Measurements from ENCODE around the gene C1QTNF6.

DNA sequence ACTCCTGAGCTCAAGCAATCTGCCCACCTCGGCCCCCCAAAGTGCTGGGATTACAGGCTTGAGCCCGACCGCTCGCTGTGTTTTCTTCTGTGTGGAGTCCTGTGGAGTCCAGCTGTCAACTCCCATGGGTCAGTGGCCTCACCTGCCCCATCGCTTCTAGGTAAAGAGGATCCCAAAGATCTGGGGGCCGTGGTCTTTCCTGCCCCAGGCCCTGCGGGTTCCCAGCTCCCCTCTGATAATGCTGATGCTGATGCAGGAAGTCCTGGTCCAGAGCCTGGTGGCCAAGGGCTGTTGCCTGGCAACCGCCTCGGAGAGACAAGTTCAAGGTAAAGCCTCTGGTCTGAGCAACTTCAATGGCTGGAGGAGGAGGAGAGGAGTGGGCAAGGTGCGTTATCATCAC is 14.7 kb upstream of the C1QTNF6 start:
- TF ChIP-seq YY1 (IDR thresholded peaks at IDR 0.05; ENCODE audit: insufficient read depth, insufficient read length), result no peak
- no peak for TF ChIP-seq ZNF274 (IDR thresholded peaks at IDR 0.05; ENCODE audit: low read depth, low read length)
- TF ChIP-seq SUZ12 (IDR thresholded peaks at IDR 0.05; ENCODE audit: extremely low read depth, insufficient read depth, insufficient read length), result no peak
